ENCODE data around the gene RAB27A.

DNA sequence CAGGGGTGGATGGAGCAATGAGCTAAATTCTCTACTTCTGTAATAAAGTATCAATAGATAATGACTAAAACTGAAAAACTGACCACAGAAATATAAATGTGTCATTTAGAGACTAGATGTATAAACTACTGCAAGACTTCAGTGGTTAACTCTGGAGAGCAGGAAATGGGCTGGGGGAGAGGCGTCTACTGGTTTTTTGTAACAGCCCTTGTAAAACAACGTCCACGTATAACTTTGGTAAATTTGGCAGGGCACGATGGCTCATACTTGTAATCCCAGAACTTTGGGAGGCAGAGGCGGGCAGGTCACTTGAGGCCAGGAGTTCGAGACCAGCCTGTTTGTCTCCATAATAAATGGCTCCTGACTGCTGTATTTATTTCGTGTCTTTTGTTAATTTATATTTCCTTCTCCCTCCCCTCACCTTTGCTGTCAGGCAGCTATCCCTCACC is 12.5 kb downstream of the RAB27A start:
- TF ChIP-seq CTCF (IDR thresholded peaks at IDR 0.05) (no peak), POLR2A (IDR thresholded peaks at IDR 0.05) (no peak)
